NCI-H2029 treated with DMSO at 0.1 percent for 48 hours (cell line): ENCODE results near the gene MYOC.
"Not testable (repeated sequence)": the region's sequence is repeated elsewhere in the genome, so short reads cannot be mapped to it uniquely, and the experiment has no call there.

Source experiments
- DNase-seq: peaks from one replicate; lab custom pipeline; 2025; lab: John Stamatoyannopoulos, UW

MYOC gene

DNA sequence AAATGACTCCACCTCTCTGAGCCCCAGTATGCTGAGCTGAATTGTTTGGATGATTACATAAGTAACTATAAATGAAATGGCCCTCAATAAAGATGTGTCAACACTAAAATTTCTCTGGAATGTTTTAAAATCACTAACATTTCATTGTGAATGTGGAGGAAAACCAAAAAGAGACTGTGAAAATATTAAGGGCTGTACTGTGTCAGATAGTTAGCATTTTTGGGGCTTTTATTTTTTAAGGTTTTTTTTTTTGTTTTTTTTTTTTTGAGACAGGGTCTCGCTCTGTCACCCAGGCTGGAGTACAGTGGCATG is 6.3 kb downstream of the MYOC start:
- DNase-seq, result no peak

DNA sequence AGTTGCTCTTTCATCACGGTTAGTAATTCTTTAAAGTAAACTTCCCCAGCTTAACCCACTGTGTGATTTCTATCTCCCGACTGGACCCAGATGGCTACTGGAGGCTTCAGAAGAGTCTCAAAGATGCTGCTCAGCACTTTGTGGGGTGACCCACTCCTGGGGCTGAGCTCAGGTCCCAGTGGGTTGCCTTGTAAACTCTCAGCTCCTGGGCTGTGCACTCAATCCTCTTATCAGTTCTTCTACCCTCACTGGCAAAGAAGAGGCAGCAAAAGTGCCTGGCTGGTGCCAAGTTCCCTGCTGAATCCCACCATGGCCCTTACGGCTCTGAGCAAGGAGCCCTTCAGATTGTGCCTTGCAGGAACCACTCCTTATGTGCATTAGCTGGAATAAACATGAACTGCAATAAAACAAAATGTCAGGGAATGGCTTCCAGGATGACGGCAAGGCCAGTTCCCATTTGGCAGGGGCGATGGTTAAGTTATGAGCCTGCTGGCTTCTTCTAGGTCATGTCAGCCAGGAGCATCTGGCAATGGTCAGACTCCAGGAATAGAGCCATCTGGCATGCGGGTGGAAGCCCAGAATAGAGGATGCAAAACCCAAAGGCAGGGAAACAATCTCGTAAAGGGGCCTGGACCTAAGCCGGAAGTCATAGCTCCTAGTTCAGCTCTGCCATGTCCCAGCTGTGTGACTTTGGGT is 6.8 kb downstream of the MYOC start:
- DNase-seq, result no peak

GRCh38 chr1:171644805-171645483 is 7.5 kb downstream of the MYOC start:
- DNase-seq, result peak; percentile 25

- no peak for DNase-seq
These were observed 9.3 kb downstream of the MYOC start for GRCh38 chr1:171643156-171643555.

DNA sequence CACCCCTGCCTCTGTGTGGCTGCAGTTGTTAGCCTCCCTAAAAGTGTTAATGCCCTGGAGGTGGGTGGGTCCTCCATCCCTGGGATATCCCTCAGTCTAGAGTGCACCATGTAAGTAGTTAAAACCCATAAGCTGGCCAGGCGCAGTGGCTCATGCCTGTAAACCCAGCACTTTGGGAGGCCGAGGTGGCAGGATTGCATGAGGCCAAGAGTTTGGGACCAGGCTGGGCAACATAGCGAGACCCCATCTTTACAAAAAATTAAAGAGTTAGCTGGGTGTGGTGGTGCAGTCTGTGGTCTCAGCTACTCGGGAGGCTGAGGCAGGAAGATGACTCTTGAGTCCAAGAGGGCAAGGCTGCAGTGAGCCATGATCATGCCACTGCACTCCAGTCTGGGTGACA is 10.3 kb downstream of the MYOC start:
- no peak for DNase-seq

DNA sequence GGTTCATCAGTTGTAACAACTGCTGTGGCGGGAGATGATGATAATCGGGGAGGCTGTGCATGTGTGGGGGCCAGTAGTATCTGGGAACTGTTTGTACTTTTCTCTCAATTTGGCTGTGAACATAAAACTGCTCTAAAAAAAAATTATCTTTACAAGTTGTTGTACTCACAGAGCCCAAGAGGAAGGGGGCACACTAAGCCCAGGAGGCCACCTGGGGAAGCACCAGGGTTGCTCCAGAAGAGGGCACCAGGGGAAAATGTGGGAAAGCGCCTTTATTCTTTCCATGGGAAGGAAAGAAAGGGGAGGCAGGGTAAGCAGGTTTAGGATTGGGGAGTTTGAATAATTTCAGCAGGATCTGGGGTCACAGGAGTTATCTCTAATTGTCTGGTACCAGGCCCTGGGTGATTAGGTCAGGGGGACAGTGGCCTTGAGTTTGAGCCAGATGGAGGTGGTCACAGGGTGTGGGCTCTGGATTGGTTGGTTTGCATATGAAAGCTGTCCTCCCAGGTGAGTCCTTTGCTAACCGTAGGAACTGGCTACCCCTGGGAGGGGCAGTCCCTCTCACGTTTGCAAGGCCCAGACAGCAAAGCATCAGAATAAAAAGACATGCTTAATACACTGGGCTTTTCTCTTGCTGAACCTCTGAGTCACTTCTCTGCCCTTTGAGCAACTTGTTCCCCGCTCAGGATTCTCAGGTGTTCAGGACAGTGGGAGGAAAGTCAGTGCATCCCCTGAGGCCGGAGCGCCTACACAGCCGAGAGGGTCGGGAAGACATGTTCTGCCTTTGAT is 11.2 kb downstream of the MYOC start:
- no peak for DNase-seq

GRCh38 chr1:171640225-171640624 is 12.3 kb downstream of the MYOC start:
- no peak for DNase-seq

DNA sequence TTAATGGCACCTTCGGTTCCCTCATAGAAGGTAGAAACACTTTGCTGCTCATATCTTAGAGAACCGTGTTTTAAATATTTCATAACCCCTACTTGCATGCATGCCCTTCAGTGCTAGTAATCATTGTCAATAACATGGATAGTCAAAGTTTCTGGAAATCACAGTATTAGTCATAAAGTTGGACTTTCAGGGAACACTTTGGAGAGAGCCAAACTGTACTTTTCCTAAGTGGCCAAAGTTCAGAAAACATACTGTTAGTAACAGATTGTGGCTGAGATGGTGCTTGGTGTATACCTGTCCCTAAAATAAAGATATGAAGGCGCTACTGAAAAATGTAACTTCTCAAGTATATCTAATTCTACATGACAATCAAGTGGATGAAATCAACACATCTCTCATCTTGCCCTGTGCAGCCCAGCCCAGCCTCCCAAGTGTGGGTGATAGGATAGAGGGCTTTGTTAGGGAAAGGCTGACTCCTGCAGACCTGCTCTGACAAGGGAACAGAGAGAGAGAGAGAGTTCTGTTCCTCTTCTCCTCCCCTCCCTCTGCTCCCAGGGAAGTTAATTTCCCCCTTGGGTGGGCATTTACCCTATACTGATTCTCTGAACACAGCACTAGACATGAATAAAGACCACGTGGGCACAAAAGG is 14.4 kb downstream of the MYOC start:
- DNase-seq, result no peak

DNA sequence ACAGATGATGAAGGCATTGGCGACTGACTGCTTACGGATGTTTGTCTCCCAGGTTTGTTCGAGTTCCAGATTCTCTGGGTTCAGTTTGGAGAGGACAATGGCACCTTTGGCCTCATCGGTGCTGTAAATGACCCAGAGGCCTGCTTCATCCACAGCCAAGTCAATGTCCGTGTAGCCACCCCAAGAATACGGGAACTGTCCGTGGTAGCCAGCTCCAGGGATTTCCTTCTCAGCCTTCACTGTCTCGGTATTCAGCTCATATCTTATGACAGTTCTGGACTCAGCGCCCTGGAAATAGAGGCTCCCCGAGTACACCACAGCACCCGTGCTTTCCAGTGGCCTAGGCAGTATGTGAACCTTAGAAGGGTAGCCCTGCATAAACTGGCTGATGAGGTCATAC is 16.3 kb downstream of the MYOC start:
- no peak for DNase-seq

DNA sequence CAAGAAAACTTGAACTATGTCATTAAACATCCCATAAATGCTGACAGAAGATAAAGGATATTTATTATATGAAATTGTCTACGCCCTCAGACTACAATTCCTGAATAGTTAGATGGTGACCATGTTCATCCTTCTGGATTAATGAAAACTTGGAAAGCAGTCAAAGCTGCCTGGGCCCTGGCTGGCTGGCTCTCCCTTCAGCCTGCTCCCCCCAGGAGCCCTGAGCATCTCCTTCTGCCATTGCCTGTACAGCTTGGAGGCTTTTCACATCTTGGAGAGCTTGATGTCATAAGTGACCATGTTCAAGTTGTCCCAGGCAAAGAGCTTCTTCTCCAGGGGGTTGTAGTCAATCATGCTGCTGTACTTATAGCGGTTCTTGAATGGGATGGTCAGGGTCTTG is 16.8 kb downstream of the MYOC start:
- DNase-seq, result no peak

- DNase-seq, result no peak
These were observed 24.3 kb downstream of the MYOC start for GRCh38 chr1:171628225-171628624.

DNA sequence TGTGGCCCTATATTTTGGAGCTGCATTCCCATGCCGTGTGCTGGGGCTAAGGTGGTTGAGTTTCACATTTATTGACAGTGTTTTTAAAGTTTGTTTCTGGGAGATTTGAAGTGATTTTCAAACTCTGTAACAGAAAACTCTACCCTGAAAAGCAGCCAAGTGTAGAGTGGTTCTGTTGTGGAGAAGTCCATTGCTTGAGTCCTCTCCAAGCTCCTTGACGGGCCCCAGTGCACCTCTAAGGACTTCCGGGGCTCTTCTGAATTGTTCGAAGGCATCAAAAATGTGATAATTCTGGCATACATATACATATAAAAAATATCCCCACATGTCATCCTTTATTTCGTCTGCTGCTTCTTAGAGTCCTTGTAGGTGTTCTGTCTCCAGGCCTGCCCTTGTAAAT is 25.5 kb downstream of the MYOC start:
- no peak for DNase-seq

- DNase-seq, result no peak
These were observed 27.3 kb downstream of the MYOC start for GRCh38 chr1:171625225-171625624.

DNA sequence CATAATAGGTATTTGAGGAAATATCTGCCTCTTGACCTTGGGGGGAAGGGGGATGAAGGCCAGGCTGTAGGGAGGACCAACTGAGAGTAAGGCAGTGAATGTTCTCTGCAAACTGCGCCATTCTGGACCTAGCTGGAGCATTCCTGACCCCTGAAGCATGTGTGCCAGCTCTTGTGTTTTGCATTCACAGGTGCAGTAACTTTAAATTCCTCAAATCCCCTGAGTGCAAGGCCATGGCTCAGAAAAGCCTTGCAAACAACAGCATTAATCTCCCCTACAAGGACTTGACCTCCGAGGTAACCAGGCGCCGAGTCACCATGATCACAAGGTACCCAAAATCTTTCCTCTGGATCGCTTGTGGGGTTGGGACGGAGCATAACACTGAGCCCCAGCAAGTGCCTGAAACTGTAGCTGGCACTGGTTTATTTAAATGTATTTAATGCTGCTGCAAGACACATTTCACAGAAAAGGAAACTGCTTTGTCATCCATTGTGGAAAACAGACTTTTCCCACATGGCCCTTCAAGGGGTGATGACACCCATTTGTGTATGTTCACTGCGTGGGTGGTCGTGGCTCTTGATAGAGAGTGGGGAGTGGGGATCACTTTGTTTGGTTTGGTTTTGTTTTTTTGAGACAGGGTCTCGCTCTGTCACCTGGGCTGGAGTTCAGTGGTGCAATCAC is 28.7 kb downstream of the MYOC start:
- DNase-seq, result no peak

- no peak for DNase-seq
These were observed 30.4 kb downstream of the MYOC start, which contains the start of gene MYOCOS for GRCh38 chr1:171622152-171622462. MYOCOS (plus strand) TSS chr1:171622243; CDS start chr1:171623884, 1,641 bp downstream.

DNA sequence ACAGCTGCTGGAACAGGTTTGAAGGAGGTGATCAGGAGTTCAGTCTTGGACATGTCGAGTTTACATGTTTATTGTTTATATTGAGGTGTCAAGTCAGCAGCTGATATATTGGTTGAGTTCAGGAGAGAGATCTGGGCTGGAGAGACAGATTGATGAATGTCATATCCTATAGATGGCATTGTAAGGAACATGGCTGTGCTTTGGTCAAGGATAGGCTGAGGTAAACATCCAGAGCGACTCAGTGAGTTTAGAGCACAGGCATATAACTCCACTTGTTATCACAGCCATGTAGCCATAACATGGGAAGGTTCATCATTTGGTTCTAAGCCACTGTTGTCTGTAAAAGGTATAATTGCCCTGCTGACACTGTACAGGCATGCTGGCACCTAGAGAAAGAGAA is 35.9 kb downstream of the MYOC start:
- no peak for DNase-seq

DNA sequence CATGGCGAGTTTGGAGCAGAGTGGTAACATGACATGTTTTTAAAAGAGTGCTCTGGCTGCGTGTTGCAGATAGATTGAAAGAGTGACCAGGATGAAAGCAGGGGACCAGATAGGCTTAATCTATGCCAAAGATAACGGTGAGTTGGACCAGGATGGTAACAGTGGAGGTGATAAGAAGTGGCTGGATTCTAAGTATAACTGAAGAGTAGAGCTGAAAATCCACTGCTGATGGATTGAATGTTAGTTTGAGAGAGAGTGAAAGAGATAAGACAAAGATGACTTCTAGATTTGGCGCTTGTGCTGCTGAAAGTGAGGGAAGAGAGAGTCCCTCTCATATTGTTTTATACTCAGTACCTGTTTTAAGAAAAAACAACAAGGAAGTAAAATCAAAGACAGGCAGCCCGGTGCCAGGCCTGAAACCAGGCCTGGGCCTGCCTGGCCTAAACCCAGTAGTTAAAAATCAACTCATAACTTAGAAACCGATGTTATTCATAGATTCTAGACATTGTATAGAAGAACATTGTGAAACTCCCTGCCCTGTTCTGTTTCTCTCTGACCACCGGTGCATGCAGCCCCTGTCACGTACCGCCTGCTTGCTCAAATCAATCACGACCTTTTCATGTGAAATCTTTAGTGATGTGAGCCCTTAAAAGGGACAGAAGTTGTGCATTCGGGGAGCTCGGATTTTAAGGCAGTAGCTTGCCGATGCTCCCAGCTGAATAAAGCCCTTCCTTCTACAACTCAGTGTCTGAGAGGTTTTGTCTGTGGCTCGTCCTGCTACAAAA is 37.2 kb downstream of the MYOC start:
- DNase-seq, result not testable (repeated sequence)

DNA sequence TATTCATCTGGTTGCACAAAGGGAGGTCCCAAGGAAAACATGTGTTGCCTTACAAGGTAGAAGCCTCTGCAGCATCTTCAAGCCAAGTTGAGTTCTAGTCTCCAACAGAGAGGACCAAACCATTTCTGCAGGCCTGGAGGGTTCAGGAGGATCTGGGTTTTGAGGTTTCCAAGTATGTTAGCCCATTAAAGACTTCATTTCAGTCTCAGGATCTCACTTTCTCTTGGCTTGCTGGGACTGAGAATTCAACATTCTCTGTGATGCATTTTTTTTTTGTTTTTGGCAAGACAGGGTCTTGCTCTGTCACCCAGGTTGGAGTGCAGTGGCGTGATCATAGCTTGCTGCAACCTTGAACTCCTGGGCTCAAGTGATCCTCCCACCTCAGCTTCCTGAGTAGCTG is 39.2 kb downstream of the MYOC start:
- no peak for DNase-seq

- no peak for DNase-seq
These were observed 41.2 kb downstream of the MYOC start for GRCh38 chr1:171611306-171611705.

- DNase-seq, result no peak
These were observed 42.1 kb downstream of the MYOC start for GRCh38 chr1:171610385-171610784.

- DNase-seq, result no peak
These were observed 46.0 kb downstream of the MYOC start for GRCh38 chr1:171606402-171606941.
